GM12878 (cell line): ENCODE results near the gene CSTPP1. TPM values are rescaled to one million over a fixed set of nuclear protein-coding genes. Genes with fewer than 3 reads are reported as not detected.
A peak's percentile ranks its signal among the peaks of the same experiment; 100 is the strongest.
"Not testable (repeated sequence)": the region's sequence is repeated elsewhere in the genome, so short reads cannot be mapped to it uniquely, and the experiment has no call there.

Experiments
- ATAC-seq: fragments of 200-7000 bp; cut with Tn5 transposase; 3 replicates; pipeline ENCODE4 v1.9.1; 2020; ENCODE audit warnings: mild to moderate bottlenecking, moderate library complexity
- BruUV-seq: library from RNA; stranded (reverse); fragments of 400-500 nt; replicated peaks from 2 replicates; lab custom pipeline; 2021; lab: Mats Ljungman, UMichigan
- CTCF ChIA-PET: fragments of 300-600 bp; sonication (Branson Sonifier 250); formaldehyde crosslinking; extraction: SDS; loops from one replicate; lab custom pipeline; 2021; ENCODE audit warnings: inconsistent platforms; lab: Yijun Ruan, JAX
- POLR2A ChIA-PET: fragments of 350-600 bp; formaldehyde crosslinking; extraction: SDS; loops from one replicate; lab custom pipeline; 2021; ENCODE audit warnings: inconsistent platforms; lab: Charles Lee
- RAD21 ChIA-PET: fragments of 300-600 bp; sonication (Branson Sonifier 250); formaldehyde crosslinking; loops from one replicate; lab custom pipeline; 2023; ENCODE audit warnings: antibody characterized with exemption; ENCODE audit not compliant: unreplicated experiment; lab: Charles Lee
- SMC1A ChIA-PET: fragments of 300-600 bp; sonication (Branson Sonifier 250); formaldehyde crosslinking; loops from one replicate; lab custom pipeline; 2023; ENCODE audit not compliant: unreplicated experiment, uncharacterized antibody; lab: Charles Lee
- DNase-seq: peaks from one replicate; pipeline ENCODE4 v3.0.0-alpha.2; 2011; ENCODE audit warnings: low read depth, low spot score
- FAIRE-seq: peaks from 3 replicates; lab custom pipeline; 2011; peaks lifted over from hg19 to GRCh38; lab: Jason Lieb, UNC
- H2AFZ ChIP-seq: 2 replicates; pipeline ENCODE4 v1.6.0; 2011; ENCODE audit warnings: low read depth, low read length, control low read depth; ENCODE audit not compliant: control insufficient read depth
- H3K27ac ChIP-seq: 2 replicates; pipeline ENCODE4 v1.5.1; 2011; ENCODE audit warnings: control low read depth; ENCODE audit not compliant: control insufficient read depth, insufficient read depth
- H3K27me3 ChIP-seq, 2 experiments: replicated peaks in 1 of 2; 2 replicates each; pipeline versions ENCODE4 v1.6.0 to v1.6.1; 2011; ENCODE audit warnings: low read length in 1 of 2; ENCODE audit not compliant: control insufficient read depth in 2 of 2, insufficient read depth in 2 of 2
- H3K36me3 ChIP-seq, 2 experiments: 2 replicates each; pipeline ENCODE4 v1.5.1; 2011; ENCODE audit warnings: low read length in 1 of 2; ENCODE audit not compliant: control insufficient read depth in 2 of 2, insufficient read depth in 2 of 2
- H3K4me1 ChIP-seq: 2 replicates; pipeline ENCODE4 v1.6.1; 2011; ENCODE audit warnings: mild to moderate bottlenecking, low read length, moderate library complexity, mixed read lengths; ENCODE audit not compliant: control insufficient read depth, insufficient read depth
- H3K4me2 ChIP-seq: 2 replicates; pipeline ENCODE4 v1.6.0; 2011; ENCODE audit warnings: control low read depth; ENCODE audit not compliant: control insufficient read depth, insufficient read depth
- H3K4me3 ChIP-seq: fragments of 200-600 bp; sonication (generic); 2 replicates; pipeline ENCODE4 v1.5.1; 2016
- H3K79me2 ChIP-seq: 2 replicates; pipeline ENCODE4 v1.6.0; 2011; ENCODE audit warnings: low read length; ENCODE audit not compliant: control insufficient read depth, insufficient read depth
- H3K9ac ChIP-seq: 2 replicates; pipeline ENCODE4 v1.8.0; 2011; ENCODE audit warnings: low read length, control low read depth, mixed read lengths; ENCODE audit not compliant: control insufficient read depth, insufficient read depth
- H3K9me3 ChIP-seq: replicated peaks from 3 replicates; pipeline ENCODE4 v1.5.1; 2011; ENCODE audit warnings: mild to moderate bottlenecking, low read length; ENCODE audit not compliant: control insufficient read depth, insufficient read depth
- H4K20me1 ChIP-seq: 2 replicates; pipeline ENCODE4 v1.6.0; 2011; ENCODE audit not compliant: control insufficient read depth, insufficient read depth
- ATF7 ChIP-seq: fragments of 450-650 bp; IDR thresholded peaks from 2 replicates; pipeline ENCODE4 v1.6.1; 2016; ENCODE audit warnings: low read depth, mild to moderate bottlenecking
- CBX5 ChIP-seq: sonication (generic); IDR thresholded peaks from 2 replicates; pipeline ENCODE4 v1.6.1; 2016; ENCODE audit warnings: low read depth, moderate library complexity, mild to moderate bottlenecking, inconsistent platforms
- ETV6 ChIP-seq, 2 experiments: fragments of 450-650 bp in 1 of 2; IDR thresholded peaks in 1 of 2; conservative IDR thresholded peaks in 1 of 2; 2 replicates each; pipeline ENCODE4 v1.6.1; 2014; ENCODE audit warnings: antibody characterized with exemption in 1 of 2, borderline replicate concordance in 1 of 2, low read depth in 1 of 2, mild to moderate bottlenecking in 1 of 2, moderate library complexity in 1 of 2
- GATAD2B ChIP-seq: fragments of 450-650 bp; conservative IDR thresholded peaks from 2 replicates; pipeline ENCODE4 v1.6.1; 2017; ENCODE audit warnings: low read depth, mild to moderate bottlenecking, moderate library complexity
- IKZF1 ChIP-seq: fragments of 450-650 bp; conservative IDR thresholded peaks from 2 replicates; pipeline ENCODE4 v1.6.1; 2017; ENCODE audit warnings: antibody characterized with exemption, mild to moderate bottlenecking
- NFIC ChIP-seq: IDR thresholded peaks from 2 replicates; pipeline ENCODE4 v1.6.1; 2012; ENCODE audit warnings: low read depth, mild to moderate bottlenecking, inconsistent platforms, low read length, moderate library complexity
- RFX5 ChIP-seq: IDR thresholded peaks from 2 replicates; pipeline ENCODE4 v1.6.1; 2011; ENCODE audit warnings: low read depth, low read length, improper control_type of control experiment
- whole genome bisulfite sequencing: methylation state at CpG from one replicate; pipeline ENCODE4 v1.1.6; 2016; ENCODE audit warnings: low lambda C conversion rate; ENCODE audit not compliant: insufficient replicate concordance, insufficient coverage; ENCODE audit errors: missing lambda C conversion rate; 5-methylcytosine and 5-hydroxymethylcytosine counted together
- in situ Hi-C: fragments of 300-500 bp; cut with MboI; formaldehyde crosslinking; loops from 9 replicates; pipeline ENCODE4 v1.14.3; 2018; ENCODE audit warnings: mixed read lengths
- intact Hi-C: fragments of 100-400 bp; cut with micrococcal nuclease; formaldehyde crosslinking; loops from one replicate; pipeline ENCODE4 v1.14.2; 2022; ENCODE audit not compliant: unreplicated experiment
- polyA plus RNA-seq, 11 experiments: library from polyadenylated mRNA; depleted of rRNA in 4 of 11; unstranded in 6 of 11; stranded (reverse) in 5 of 11; fragments of >200 nt; fragmentation: Nextera tagmentation in 4 of 11; fragmentation: Illumina TruSeq in 1 of 11; extraction: Ambion mirVana in 4 of 11; extraction: Trizol in 1 of 11; gene quantifications; 1 replicate in 1 of 11; 2 replicates in 10 of 11; pipeline versions ENCODE4 v1.2.1 to v1.2.3, GENCODE V29; 2011 to 2016; ENCODE audit warnings: inconsistent platforms in 2 of 11, missing spikeins in 2 of 11, low read depth in 1 of 11
- total RNA-seq, 4 experiments: library from RNA; depleted of rRNA in 3 of 4; stranded (reverse); fragments of >200 nt in 3 of 4; fragmentation: Illumina TruSeq in 1 of 4; extraction: Trizol in 1 of 4; gene quantifications; 2 replicates each; pipeline versions ENCODE4 v1.2.1 to v1.2.3, GENCODE V29; 2013 to 2021
- TF ChIP-seq, protein P1 (sequence below): fragments of 450-650 bp; IDR thresholded peaks from 2 replicates; pipeline ENCODE4 v1.6.1; 2014; ENCODE audit warnings: mild to moderate bottlenecking

CSTPP1 gene
- total and polyA plus RNA-seq, 10 of the 15 experiments (the other 5 are each of a cell fraction or from before 2014, with no cell fraction given), result 7.1 to 23.4 (median 17.5) TPM

DNA sequence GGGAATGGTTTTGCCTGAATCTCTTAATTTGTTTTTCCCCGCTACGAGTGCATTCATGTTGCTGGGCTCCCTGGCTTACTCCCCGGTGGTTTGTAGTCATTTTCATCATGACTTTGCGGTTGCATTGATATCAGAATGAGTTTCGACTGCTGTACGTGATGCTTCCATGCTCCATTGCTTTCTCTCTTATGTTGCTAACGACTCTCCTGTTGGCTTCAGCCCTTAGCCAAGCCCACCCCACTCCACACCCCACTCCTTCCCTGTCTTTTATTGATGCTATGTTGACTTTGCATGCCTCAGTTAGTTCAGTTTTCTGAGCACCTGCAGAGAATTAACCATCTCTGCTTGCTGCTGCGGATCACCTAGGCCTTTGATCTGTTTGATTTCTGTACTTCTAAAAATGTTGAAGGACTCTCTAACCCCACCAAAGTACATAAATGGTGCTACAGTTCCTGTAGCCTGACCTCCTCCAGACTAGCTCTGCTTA lies 174.8 kb downstream of the CSTPP1 start (continued):
- TF ChIP-seq RFX5 (no peak), NFIC (peak; percentile 72), ETV6 (conservative IDR thresholded peaks at IDR 0.05 in 1 of 2, IDR thresholded peaks at IDR 0.05 in 1 of 2; ENCODE audit: borderline replicate concordance in 1 of 2, low read depth in 1 of 2) (0 out of 4 replicates have a peak, but pooled peaks of 1 of the 2 experiments have one; percentile 41), ATF7 (peak; percentile 71), GATAD2B (no peak), IKZF1 (peak; percentile 65), CBX5 (0 out of 2 replicates have a peak, but pooled peaks have one; percentile 46)
- TF ChIP-seq, protein P1, sequence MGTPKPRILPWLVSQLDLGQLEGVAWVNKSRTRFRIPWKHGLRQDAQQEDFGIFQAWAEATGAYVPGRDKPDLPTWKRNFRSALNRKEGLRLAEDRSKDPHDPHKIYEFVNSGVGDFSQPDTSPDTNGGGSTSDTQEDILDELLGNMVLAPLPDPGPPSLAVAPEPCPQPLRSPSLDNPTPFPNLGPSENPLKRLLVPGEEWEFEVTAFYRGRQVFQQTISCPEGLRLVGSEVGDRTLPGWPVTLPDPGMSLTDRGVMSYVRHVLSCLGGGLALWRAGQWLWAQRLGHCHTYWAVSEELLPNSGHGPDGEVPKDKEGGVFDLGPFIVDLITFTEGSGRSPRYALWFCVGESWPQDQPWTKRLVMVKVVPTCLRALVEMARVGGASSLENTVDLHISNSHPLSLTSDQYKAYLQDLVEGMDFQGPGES, result no peak

DNA sequence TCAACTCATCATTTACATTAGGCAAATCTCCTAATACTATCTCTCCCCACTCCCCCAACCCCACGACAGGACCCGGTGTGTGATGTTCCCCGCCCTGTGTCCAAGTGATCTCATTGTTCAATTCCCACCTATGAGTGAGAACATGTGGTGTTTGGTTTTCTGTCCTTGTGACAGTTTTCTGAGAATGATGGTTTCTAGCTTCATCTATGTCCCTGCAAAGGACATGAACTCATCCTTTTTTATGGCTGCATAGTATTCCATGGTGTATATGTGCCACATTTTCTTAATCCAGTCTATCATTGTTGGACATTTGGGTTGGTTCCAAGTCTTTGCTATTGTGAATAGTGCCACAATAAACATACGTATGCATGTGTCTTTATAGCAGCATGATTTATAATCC lies 176.4 kb downstream of the CSTPP1 start:
- DNase-seq, FAIRE-seq, POLR2A ChIA-PET, RAD21 ChIA-PET, BruUV-seq, ATAC-seq, H3K4me2 ChIP-seq, H3K27me3 ChIP-seq, H3K36me3 ChIP-seq, H3K9me3 ChIP-seq, H4K20me1 ChIP-seq, H2AFZ ChIP-seq, in situ Hi-C loops, H3K4me3 ChIP-seq, H3K9ac ChIP-seq, H3K79me2 ChIP-seq, H3K27ac ChIP-seq, intact Hi-C loops: not testable (repeated sequence)
- WGBS, result 96% methylated on average over 3 of the region's 4 CpGs
- CTCF ChIA-PET, result interaction anchor here (0.7 kb wide), 1 partner anchor 131 kb away, joined by 3 read pairs; no protein-coding TSS in a partner anchor
- SMC1A ChIA-PET, result interaction anchor here (0.6 to 1.0 kb wide), 2 partner anchors 57 to 783 kb away, joined by 3 read pairs; no protein-coding TSS in a partner anchor
- peaks cover 37% of the 10 kb centered on the region for H3K4me1 ChIP-seq

DNA sequence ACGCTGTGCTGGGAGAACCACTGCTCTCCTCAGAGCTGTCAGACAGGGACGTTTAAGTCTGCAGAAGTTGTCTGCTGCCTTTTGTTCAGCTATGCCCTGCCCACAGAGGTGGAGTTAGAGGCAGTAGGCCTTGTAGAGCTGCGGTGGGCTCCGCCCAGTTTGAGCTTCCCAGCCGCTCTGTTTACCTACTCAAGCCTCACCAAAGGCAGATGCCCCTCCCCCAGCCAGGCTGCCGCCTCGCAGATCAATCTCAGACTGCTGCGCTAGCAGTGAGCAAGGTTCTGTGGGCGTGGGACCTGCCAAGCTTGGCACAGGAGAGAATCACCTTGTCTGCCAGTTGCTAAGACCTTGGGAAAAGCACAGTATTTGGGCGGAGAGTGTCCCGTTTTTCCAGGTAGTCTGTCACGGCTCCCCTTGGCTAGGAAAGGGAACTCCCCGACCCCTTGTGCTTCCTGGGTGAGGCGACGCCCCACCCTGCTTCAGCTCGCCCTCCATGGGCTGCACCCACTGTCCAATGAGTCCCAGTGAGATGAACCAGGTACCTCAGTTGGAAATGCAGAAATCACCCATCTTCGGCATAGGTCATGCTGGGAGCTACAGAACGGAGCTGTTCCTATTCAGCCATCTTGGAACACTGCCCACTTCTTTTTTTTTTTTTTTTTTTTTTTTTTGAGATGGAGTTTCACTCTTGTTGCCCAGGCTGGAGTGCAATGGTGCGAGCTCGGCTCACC lies 182.6 kb downstream of the CSTPP1 start:
- intact Hi-C loops, ATAC-seq, H3K9me3 ChIP-seq, H3K27ac ChIP-seq, CTCF ChIA-PET, H3K9ac ChIP-seq, H3K36me3 ChIP-seq, H3K4me3 ChIP-seq, H3K4me1 ChIP-seq, BruUV-seq, FAIRE-seq, in situ Hi-C loops, DNase-seq, H2AFZ ChIP-seq, H3K79me2 ChIP-seq, H3K27me3 ChIP-seq, H3K4me2 ChIP-seq, H4K20me1 ChIP-seq: not testable (repeated sequence)
- ChIA-PET SMC1A (interaction anchor here (0.7 kb wide), 1 partner anchor 13 kb away, joined by 4 read pairs; no protein-coding TSS in a partner anchor), POLR2A (interaction anchor here (0.6 kb wide), 1 partner anchor 493 kb away, joined by 4 read pairs; no protein-coding TSS in a partner anchor), RAD21 (interaction anchor here (0.6 to 2.1 kb wide), 2 partner anchors 34 to 1343 kb away, joined by 4 read pairs; no protein-coding TSS in a partner anchor)
- WGBS, result 67% methylated on average over 20 of the region's 20 CpGs
